ENCODE data around the gene C1orf159.

DNA sequence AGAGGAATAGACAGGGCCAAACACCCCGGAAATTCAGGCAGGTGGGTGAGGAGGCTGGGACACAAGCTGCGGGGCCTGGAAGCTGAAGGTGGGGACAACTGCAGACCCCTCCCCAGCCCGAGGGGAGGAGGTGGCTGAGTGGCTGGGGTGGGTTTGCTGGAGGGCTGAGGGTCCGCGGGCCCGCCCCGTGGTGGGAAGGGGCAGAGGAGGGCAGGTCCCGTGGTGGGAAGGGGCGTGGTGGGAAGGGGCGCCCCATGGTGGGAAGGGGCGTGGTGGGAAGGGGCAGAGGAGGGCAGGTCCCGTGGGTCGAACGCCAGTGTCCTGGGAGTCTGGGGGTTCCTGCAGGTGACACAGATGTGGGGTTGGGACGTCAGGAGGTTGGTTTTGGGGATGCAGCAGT is 33.5 kb upstream of the C1orf159 start:
- no peak for TF ChIP-seq EZH2 (IDR thresholded peaks at IDR 0.05; ENCODE audit: insufficient read depth, poor library complexity, severe bottlenecking)
- no peak for TF ChIP-seq EZH2phosphoT487 (IDR thresholded peaks at IDR 0.05; ENCODE audit: insufficient read depth, low read depth)
